Muscle of leg (tissue), 11 donors: ENCODE results near the gene CCDC183. TPM values are rescaled to one million over a fixed set of nuclear protein-coding genes. Genes with fewer than 3 reads are reported as not detected.
"Not testable (repeated sequence)": the region's sequence is repeated elsewhere in the genome, so short reads cannot be mapped to it uniquely, and the experiment has no call there.

Source experiments
- DNase-seq: peaks from one replicate; pipeline ENCODE4 v3.0.0; 2013
- H3K27ac ChIP-seq: one replicate; pipeline ENCODE4 v1.5.1; 2013; ENCODE audit warnings: mild to moderate bottlenecking, low read length, control low read depth
- H3K27me3 ChIP-seq: one replicate; pipeline ENCODE4 v1.6.1; 2013; ENCODE audit warnings: low read length; ENCODE audit not compliant: control insufficient read depth, insufficient read depth
- H3K36me3 ChIP-seq: one replicate; pipeline ENCODE4 v1.6.1; 2013; ENCODE audit warnings: low read length; ENCODE audit not compliant: control insufficient read depth, insufficient read depth
- H3K4me1 ChIP-seq: one replicate; pipeline ENCODE4 v1.6.1; 2013; ENCODE audit warnings: low read length; ENCODE audit not compliant: control insufficient read depth, insufficient read depth
- H3K4me3 ChIP-seq: one replicate; pipeline ENCODE4 v1.5.1; 2013; ENCODE audit warnings: low read length, control low read depth
- H3K9me3 ChIP-seq: replicated peaks from 2 replicates; pipeline ENCODE4 v1.6.1; 2013; ENCODE audit warnings: low read depth, low read length; ENCODE audit not compliant: control insufficient read depth
- WGBS: methylation state at CpG from one replicate; pipeline ENCODE4 v1.1.5; 2013; ENCODE audit warnings: missing lambda C conversion rate; ENCODE audit not compliant: insufficient coverage; 5-methylcytosine and 5-hydroxymethylcytosine counted together
- polyA plus RNA-seq, 8 donors: library from polyadenylated mRNA; unstranded; fragments of 120-200 nt; gene quantifications; one replicate each; pipeline versions ENCODE4 v1.2.1 to v1.2.3, GENCODE V29; 2013; ENCODE audit warnings: inconsistent platforms in 1 of 8, low replicate concordance in 1 of 8; ENCODE audit not compliant: insufficient read length in 8 of 8, insufficient read depth in 1 of 8
- total RNA-seq: library from RNA; stranded (reverse); fragments of 120-200 nt; gene quantifications from one replicate; pipeline ENCODE4 v1.2.4, GENCODE V29; 2013

Gene CCDC183
- total and polyA plus RNA-seq, 9 donors, result 0.84 to 4.6 (median 2.1) TPM

GRCh38 chr9:136835162-136835931 is 39.2 kb downstream of the CCDC183 start:
- Histone ChIP-seq H3K4me1 (peaks cover 23% of the 10 kb centered on the region), H3K9me3 (no peaks in the 10 kb centered on the region), H3K36me3 (peaks cover 59% of the 10 kb centered on the region), H3K27me3 (no peaks in the 10 kb centered on the region), H3K4me3 (no peak overlapping the region), H3K27ac (no peak overlapping the region)
- DNase-seq, result peak; percentile 12
- WGBS, result 81% methylated on average over 36 of the region's 36 CpGs

GRCh38 chr9:136835932-136836904 is 40.1 kb downstream of the CCDC183 start:
- Histone ChIP-seq H3K4me3 (no peak overlapping the region), H3K4me1 (peaks cover 32% of the 10 kb centered on the region), H3K9me3 (no peaks in the 10 kb centered on the region), H3K27me3 (no peaks in the 10 kb centered on the region), H3K27ac (no peak overlapping the region), H3K36me3 (peaks cover 50% of the 10 kb centered on the region)
- DNase-seq, result peak; percentile 35
- WGBS, result 77% methylated on average over 16 of the region's 21 CpGs

GRCh38 chr9:136837146-136837855 is 41.2 kb downstream of the CCDC183 start:
- Histone ChIP-seq H3K4me1 (peaks cover 43% of the 10 kb centered on the region), H3K27me3 (peaks cover under 1% of the 10 kb centered on the region), H3K4me3 (no peak overlapping the region), H3K36me3 (peaks cover 39% of the 10 kb centered on the region), H3K27ac (no peak overlapping the region), H3K9me3 (no peaks in the 10 kb centered on the region)
- WGBS, result 87% methylated on average over 20 of the region's 27 CpGs
- DNase-seq, result peak; percentile 5

- peaks cover 48% of the 10 kb centered on the region for H3K4me1 ChIP-seq
- WGBS, result 77% methylated on average over 10 of the region's 15 CpGs
Observed at GRCh38 chr9:136837856-136838277, 41.7 kb downstream of the CCDC183 start.

GRCh38 chr9:136838314-136839228 is 42.4 kb downstream of the CCDC183 start:
- Histone ChIP-seq H3K36me3 (peaks cover 33% of the 10 kb centered on the region), H3K27ac (no peak overlapping the region), H3K27me3 (peaks cover 9% of the 10 kb centered on the region), H3K4me1 (peaks cover 54% of the 10 kb centered on the region), H3K9me3 (no peaks in the 10 kb centered on the region), H3K4me3 (no peak overlapping the region)
- 82% methylated on average over 24 of the region's 29 CpGs for WGBS
- DNase-seq, result no peak

More at GRCh38 chr9:136837856-136838277, 41.7 kb downstream of the CCDC183 start:
- DNase-seq, H3K9me3 ChIP-seq, H3K27ac ChIP-seq, H3K4me3 ChIP-seq, H3K27me3 ChIP-seq: not testable (repeated sequence)
- H3K36me3 ChIP-seq, result peaks cover 34% of the 10 kb centered on the region

GRCh38 chr9:136839229-136840139 is 43.3 kb downstream of the CCDC183 start:
- 78% methylated on average over 19 of the region's 36 CpGs for whole genome bisulfite sequencing
- H3K4me1 ChIP-seq, result peaks cover 62% of the 10 kb centered on the region
- no peak overlapping the region for H3K27ac ChIP-seq
- no peak for DNase-seq
- H3K9me3 ChIP-seq, result no peaks in the 10 kb centered on the region
- no peak overlapping the region for H3K4me3 ChIP-seq
- H3K36me3 ChIP-seq, result peaks cover 32% of the 10 kb centered on the region
- H3K27me3 ChIP-seq, result peaks cover 18% of the 10 kb centered on the region

- WGBS, result 58% methylated on average over 29 of the region's 32 CpGs
- peaks cover 22% of the 10 kb centered on the region for H3K27me3 ChIP-seq
Observed at GRCh38 chr9:136840140-136840876, 44.2 kb downstream of the CCDC183 start.

More at GRCh38 chr9:136840140-136840876, 44.2 kb downstream of the CCDC183 start:
- Histone ChIP-seq H3K9me3 (no peaks in the 10 kb centered on the region), H3K4me1 (peaks cover 64% of the 10 kb centered on the region), H3K27ac (peak overlapping the region; percentile 65), H3K4me3 (no peak overlapping the region), H3K36me3 (peaks cover 32% of the 10 kb centered on the region)
- no peak for DNase-seq
